ENCODE data around the gene PNPO.

GRCh38 chr17:47917581-47917980 lies 23.8 kb upstream of the PNPO start:
- TF ChIP-seq HNF4G (IDR thresholded peaks at IDR 0.05) = no peak
- TF ChIP-seq ZBTB33 (IDR thresholded peaks at IDR 0.05) = no peak
- TF ChIP-seq CTCF (IDR thresholded peaks at IDR 0.05; ENCODE audit: low read depth, low read length, missing input control) = no peak
- TF ChIP-seq REST (IDR thresholded peaks at IDR 0.05) = no peak
- no peak for TF ChIP-seq YY1 (IDR thresholded peaks at IDR 0.05)
- TF ChIP-seq TAF1 (conservative IDR thresholded peaks at IDR 0.05) = no peak
- TF ChIP-seq RAD21 (IDR thresholded peaks at IDR 0.05) = no peak
- TF ChIP-seq MAX (IDR thresholded peaks at IDR 0.05) = no peak
- TF ChIP-seq ATF3 (IDR thresholded peaks at IDR 0.05) = no peak
